Motor neuron (in vitro differentiated cells): ENCODE results near the gene SASH1. TPM values are rescaled to one million over a fixed set of nuclear protein-coding genes. Genes with fewer than 3 reads are reported as not detected.

Experiments used
- ATAC-seq, 8 experiments: fragments of 200-7000 bp; cut with Tn5 transposase; replicated peaks in 6 of 8; 2 replicates each; pipeline ENCODE4 v1.8.0; 2021; ENCODE audit warnings: mild to moderate bottlenecking in 8 of 8, moderate library complexity in 8 of 8
- H3K27ac ChIP-seq, 2 donors: fragments of 250-450 bp; sonication (Bioruptor Pico); 2 replicates each; pipeline ENCODE4 v1.9.0; 2021; ENCODE audit warnings: antibody characterized with exemption in 2 of 2, mild to moderate bottlenecking in 2 of 2, moderate library complexity in 1 of 2
- H3K4me1 ChIP-seq, 2 donors: fragments of 250-450 bp; sonication (Bioruptor Pico); replicated peaks in 1 of 2; 2 replicates each; pipeline ENCODE4 v1.6.1; 2021; ENCODE audit warnings: antibody characterized with exemption in 2 of 2, mild to moderate bottlenecking in 2 of 2, moderate library complexity in 1 of 2
- H3K4me3 ChIP-seq, 5 donors: fragments of 250-450 bp; sonication (Bioruptor Pico); 2 replicates each; pipeline ENCODE4 v1.9.0; 2021; ENCODE audit warnings: antibody characterized with exemption in 5 of 5, mild to moderate bottlenecking in 5 of 5, moderate library complexity in 4 of 5
- WGBS, 10 experiments: fragments of 450-650 bp; shearing (Covaris generic); methylation state at CpG; one replicate each; pipeline ENCODE4 v1.0.0; 2022; 5-methylcytosine and 5-hydroxymethylcytosine counted together
- in situ Hi-C, 9 experiments: fragments of 400-800 bp; cut with MboI; loops; one replicate each; pipeline ENCODE4 v1.15.0; 2021; ENCODE audit warnings: low sequenced_read_pairs in 9 of 9, low pct_unique_long_range_greater_than_20kb in 2 of 9; ENCODE audit not compliant: unreplicated experiment in 9 of 9
- total RNA-seq, 8 experiments: library from RNA; unstranded; fragments of 300-600 nt; gene quantifications; 2 replicates each; pipeline versions ENCODE4 v1.2.3 to v1.2.4, GENCODE V29; 2022

Gene SASH1
- total RNA-seq, 8 experiments from 2014 or later = 7.8 to 139 (median 18.4) TPM

DNA sequence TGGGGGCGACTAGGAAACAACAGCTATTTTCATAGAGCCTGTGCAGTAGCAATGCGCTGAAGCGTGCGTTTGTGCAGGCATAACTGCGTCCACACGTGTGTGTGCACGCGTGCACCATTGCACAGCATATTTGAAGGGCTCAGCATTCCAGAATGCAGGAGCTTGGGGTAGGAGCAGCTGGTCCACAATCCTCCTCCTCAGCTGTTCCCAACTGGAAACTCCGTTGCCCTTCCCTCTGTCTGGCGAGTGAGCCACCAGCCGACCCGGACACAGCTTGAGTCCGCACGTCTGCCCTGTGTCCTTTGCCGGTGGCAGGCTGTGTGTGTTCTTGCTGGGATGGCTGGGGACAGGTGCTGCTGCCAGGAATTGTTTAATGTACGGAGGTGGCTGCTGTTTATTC, 110.2 kb downstream of the SASH1 start:
- Histone ChIP-seq H3K4me1 (peaks cover 8 to 33% of the 10 kb centered on the region in 2 donors), H3K27ac (no peak overlapping the region), H3K4me3 (no peak overlapping the region)
- in situ Hi-C loops = loop anchor here in 4 of 9 experiments (10.0 to 25.0 kb wide), 4 partner anchors 266 to 941 kb away; partner anchors contain the start of gene SAMD5 (in 2 of the 4)
- peak in 2 of 8 experiments; percentile 11 to 15 for ATAC-seq
- 86 to 100% (median 95%) methylated on average over 1 to 11 of the region's 16 CpGs; no CpG with 5 or more reads in 4 of the 10 experiments for WGBS, 10 experiments

DNA sequence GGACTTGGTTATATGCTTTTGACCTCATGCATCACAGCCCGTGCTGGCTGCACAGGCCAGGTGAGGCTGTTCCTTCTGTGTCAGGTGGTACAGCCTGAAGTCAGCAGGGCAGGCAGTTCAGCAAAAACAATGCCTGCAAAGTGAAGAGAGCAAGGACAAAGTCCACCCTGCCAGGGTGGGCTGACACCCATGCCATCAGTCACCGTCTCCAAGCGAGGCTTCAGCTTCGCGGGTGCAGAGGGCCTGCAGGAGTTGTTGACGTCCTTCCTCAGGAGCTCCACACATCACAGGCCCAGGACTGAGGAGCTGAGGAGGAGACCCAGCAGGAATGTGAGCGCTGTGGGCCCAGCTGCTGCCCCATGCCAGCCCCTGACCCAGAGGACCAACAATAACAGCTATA, 111.3 kb downstream of the SASH1 start:
- no peak overlapping the region for H3K27ac ChIP-seq
- peaks cover 8 to 33% of the 10 kb centered on the region in 2 donors for H3K4me1 ChIP-seq
- H3K4me3 ChIP-seq = no peak overlapping the region
- 80 to 100% (median 98%) methylated on average over 1 to 5 of the region's 7 CpGs; no CpG with 5 or more reads in 2 of the 10 experiments for WGBS, 10 experiments
- in situ Hi-C loops = loop anchor here in 4 of 9 experiments (10.0 to 25.0 kb wide), 4 partner anchors 267 to 942 kb away; partner anchors contain the start of gene SAMD5 (in 2 of the 4)
- ATAC-seq = no peak

- in situ Hi-C loops = loop anchor here in 4 of 9 experiments (10.0 to 25.0 kb wide), 4 partner anchors 268 to 943 kb away; partner anchors contain the start of gene SAMD5 (in 2 of the 4)
- ATAC-seq = peak in 1 of 8 experiments; percentile 11
- H3K4me1 ChIP-seq = peaks cover 8 to 33% of the 10 kb centered on the region in 2 donors
- H3K4me3 ChIP-seq = no peak overlapping the region
- no peak overlapping the region for H3K27ac ChIP-seq
- 42 to 100% (median 91%) methylated on average over 1 to 7 of the region's 10 CpGs; no CpG with 5 or more reads in 4 of the 10 experiments for WGBS, 10 experiments
These were observed 112.6 kb downstream of the SASH1 start for GRCh38 chr6:148455225-148455624.

- no peak overlapping the region for H3K4me3 ChIP-seq
- peak overlapping the region; percentile 25 to 58 for H3K27ac ChIP-seq
- 80 to 100% (median 98%) methylated on average over 1 to 7 of the region's 20 CpGs; no CpG with 5 or more reads in 2 of the 10 experiments for WGBS, 10 experiments
These were observed 113.3 kb downstream of the SASH1 start for GRCh38 chr6:148455674-148456558.

DNA sequence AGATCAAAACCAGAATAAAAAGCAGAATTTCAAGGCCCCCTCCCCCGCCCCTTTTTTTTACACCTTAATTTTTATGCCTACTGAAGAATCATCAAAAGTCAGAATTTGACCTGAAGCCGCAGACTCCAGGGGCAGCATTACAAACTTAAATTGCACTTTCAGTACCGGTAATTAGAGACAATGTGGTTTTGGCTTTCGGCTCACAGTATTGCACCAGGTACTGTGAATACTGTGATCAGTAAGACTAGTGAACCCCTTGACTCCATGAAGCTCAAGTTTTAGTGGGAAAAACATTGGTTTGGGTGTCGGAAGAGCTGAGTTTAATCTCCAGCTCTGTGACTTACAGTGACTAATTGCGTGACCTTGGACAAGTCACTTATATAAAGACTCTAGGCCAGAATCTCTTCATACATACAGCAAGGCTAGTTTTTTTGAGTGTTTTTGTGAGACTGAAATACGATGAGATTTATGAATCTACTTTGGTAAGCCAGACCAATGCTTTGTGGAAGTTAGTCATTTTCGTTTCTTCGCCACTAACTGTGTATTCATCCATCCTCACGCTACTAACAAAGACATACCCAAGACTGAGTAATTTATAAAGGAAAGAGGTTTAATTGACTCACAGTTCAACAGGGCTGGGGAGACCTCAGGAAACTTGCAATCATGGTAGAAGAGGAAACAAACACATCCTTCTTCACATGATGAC, 114.7 kb downstream of the SASH1 start:
- Histone ChIP-seq H3K4me1 (peaks cover 8 to 33% of the 10 kb centered on the region in 2 donors), H3K4me3 (no peak overlapping the region), H3K27ac (no peak overlapping the region)
- 66 to 100% (median 92%) methylated on average over 2 to 10 of the region's 10 CpGs for WGBS, 10 experiments
- ATAC-seq = no peak
- in situ Hi-C loops = loop anchor here in 4 of 9 experiments (10.0 to 25.0 kb wide), 4 partner anchors 270 to 945 kb away; partner anchors contain the start of gene SAMD5 (in 2 of the 4)

More at GRCh38 chr6:148455674-148456558, 113.3 kb downstream of the SASH1 start:
- peak in 5 of 8 experiments; percentile 81 to 90 (median 89) for ATAC-seq
- in situ Hi-C loops = loop anchor here in 4 of 9 experiments (10.0 to 25.0 kb wide), 4 partner anchors 269 to 944 kb away; partner anchors contain the start of gene SAMD5 (in 2 of the 4)
- H3K4me1 ChIP-seq = peaks cover 8 to 33% of the 10 kb centered on the region in 2 donors

- WGBS, 10 experiments = 55 to 100% (median 96%) methylated on average over 2 to 4 of the region's 4 CpGs; no CpG with 5 or more reads in 5 of the 10 experiments
- no peak overlapping the region for H3K27ac ChIP-seq
- in situ Hi-C loops = loop anchor here in 4 of 9 experiments (10.0 to 25.0 kb wide), 4 partner anchors 270 to 946 kb away; partner anchors contain the start of gene SAMD5 (in 2 of the 4)
- no peak overlapping the region for H3K4me3 ChIP-seq
- H3K4me1 ChIP-seq = peaks cover 8 to 32% of the 10 kb centered on the region in 2 donors
- no peak for ATAC-seq
These were observed 115.2 kb downstream of the SASH1 start for GRCh38 chr6:148457843-148458159.

- in situ Hi-C loops = loop anchor here in 4 of 9 experiments (10.0 to 25.0 kb wide), 4 partner anchors 272 to 947 kb away; partner anchors contain the start of gene SAMD5 (in 2 of the 4)
These were observed 116.6 kb downstream of the SASH1 start for GRCh38 chr6:148459238-148459637.

GRCh38 chr6:148460876-148461646, 118.4 kb downstream of the SASH1 start:
- in situ Hi-C loops = loop anchor here in 3 of 9 experiments (25.0 kb wide), 3 partner anchors 274 to 949 kb away; partner anchors contain the start of gene SAMD5 (in 2 of the 3)
- H3K27ac ChIP-seq = no peak overlapping the region
- ATAC-seq = peak in 1 of 8 experiments; percentile 19
- 50 to 100% (median 96%) methylated on average over 1 to 6 of the region's 6 CpGs for WGBS, 10 experiments
- H3K4me1 ChIP-seq = peaks cover 2 to 11% of the 10 kb centered on the region in 2 donors
- no peak overlapping the region for H3K4me3 ChIP-seq

More at GRCh38 chr6:148459238-148459637, 116.6 kb downstream of the SASH1 start:
- Histone ChIP-seq H3K4me1 (peaks cover 13 to 20% of the 10 kb centered on the region in 2 donors), H3K27ac (no peak overlapping the region), H3K4me3 (no peak overlapping the region)
- 80 to 100% (median 100%) methylated on average over 1 to 3 of the region's 4 CpGs; no CpG with 5 or more reads in 3 of the 10 experiments for WGBS, 10 experiments
- ATAC-seq = no peak

- no peak overlapping the region for H3K4me3 ChIP-seq
- H3K4me1 ChIP-seq = peaks cover 0 to 10% of the 10 kb centered on the region in 2 donors
- WGBS, 10 experiments = 22 to 100% (median 62%) methylated on average over 1 to 2 of the region's 2 CpGs
- no peak overlapping the region for H3K27ac ChIP-seq
- no peak for ATAC-seq
- in situ Hi-C loops = loop anchor here in 3 of 9 experiments (25.0 kb wide), 3 partner anchors 275 to 950 kb away; partner anchors contain the start of gene SAMD5 (in 2 of the 3)
These were observed 119.4 kb downstream of the SASH1 start for GRCh38 chr6:148461986-148462577.

DNA sequence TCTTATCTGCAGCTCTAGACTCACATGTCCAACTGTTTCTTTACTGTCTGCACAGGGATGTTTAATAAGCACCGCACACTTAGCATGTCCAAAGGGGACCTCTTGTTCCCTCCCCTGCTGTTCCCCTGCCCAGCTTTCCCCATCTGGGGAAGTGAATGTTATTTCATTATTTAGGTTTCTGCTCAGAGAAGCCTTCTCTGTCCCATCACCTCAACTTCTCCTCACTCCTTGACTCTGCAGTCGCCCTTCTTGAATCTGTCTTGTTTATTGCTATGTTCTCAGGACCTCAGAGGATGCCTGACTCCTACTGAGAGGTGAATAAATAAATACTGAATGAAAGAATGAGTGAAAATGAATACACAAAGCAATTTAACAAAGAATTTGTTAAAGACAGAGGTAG, 121.0 kb downstream of the SASH1 start:
- ATAC-seq = no peak
- in situ Hi-C loops = loop anchor here in 3 of 9 experiments (25.0 kb wide), 3 partner anchors 276 to 951 kb away; partner anchors contain the start of gene SAMD5 (in 2 of the 3)
- 60 to 100% (median 100%) methylated on average over 1 to 2 of the region's 2 CpGs; no CpG with 5 or more reads in 1 of the 10 experiments for WGBS, 10 experiments
- H3K27ac ChIP-seq = no peak overlapping the region
- no peak overlapping the region for H3K4me3 ChIP-seq
- peaks cover 5 to 10% of the 10 kb centered on the region in 2 donors for H3K4me1 ChIP-seq

DNA sequence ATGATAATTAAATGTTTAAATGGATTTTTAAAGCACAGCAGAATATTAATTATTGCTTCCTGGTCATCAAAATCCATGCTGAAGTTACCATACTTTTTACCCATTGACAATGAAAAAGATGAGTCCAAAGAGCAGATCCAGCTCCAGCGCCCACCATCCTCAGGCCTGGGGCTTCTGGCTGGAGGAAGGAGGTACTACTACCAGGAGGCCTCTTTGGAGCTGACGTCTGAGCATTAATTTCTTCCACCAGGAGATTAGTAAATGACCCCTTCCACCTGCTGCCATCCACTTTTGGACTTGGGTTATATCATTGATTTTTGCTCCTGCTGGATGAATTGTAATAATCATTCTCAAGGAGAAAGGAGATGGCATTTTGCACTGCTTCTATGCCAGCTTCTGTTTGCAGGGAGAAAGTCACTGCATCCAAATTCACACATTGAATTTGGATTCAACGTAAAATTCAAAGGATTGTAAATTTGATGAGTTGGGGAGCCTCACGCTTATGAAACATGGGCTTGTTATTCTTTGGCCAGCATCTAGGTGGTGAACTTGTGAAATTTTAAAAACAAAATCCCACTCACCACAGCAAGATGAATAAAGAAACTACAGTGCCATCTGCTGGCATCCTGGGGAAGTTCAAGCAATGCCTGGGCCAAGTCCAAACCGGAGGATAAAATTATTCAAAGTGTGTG, 121.8 kb downstream of the SASH1 start:
- WGBS, 10 experiments = 0 to 100% (median 32%) methylated on average over 1 to 5 of the region's 5 CpGs; no CpG with 5 or more reads in 1 of the 10 experiments

More for the DNA sequence above, 121.8 kb downstream of the SASH1 start:
- peak; percentile 72 to 88 (median 76) for ATAC-seq
- peaks cover 5 to 10% of the 10 kb centered on the region in 2 donors for H3K4me1 ChIP-seq
- no peak overlapping the region for H3K27ac ChIP-seq
- in situ Hi-C loops = loop anchor here in 3 of 9 experiments (25.0 kb wide), 3 partner anchors 277 to 952 kb away; partner anchors contain the start of gene SAMD5 (in 2 of the 3)
- H3K4me3 ChIP-seq = no peak overlapping the region
